Caco-2 (cell line): ENCODE measurements around the gene GABRP. TPM values are rescaled to one million over a fixed set of nuclear protein-coding genes. Genes with fewer than 3 reads are reported as not detected.
A peak's percentile ranks its signal among the peaks of the same experiment; 100 is the strongest.

ENCODE experiments used
- BruUV-seq: library from RNA; stranded (reverse); fragments of 400-500 nt; replicated peaks from 2 replicates; lab custom pipeline; 2021; lab: Mats Ljungman, UMichigan
- CTCF ChIA-PET: fragments of 300-600 bp; sonication (Branson Sonifier 250); formaldehyde crosslinking; loops from one replicate; lab custom pipeline; 2022; ENCODE audit warnings: antibody characterized with exemption; lab: Charles Lee
- POLR2A ChIA-PET: fragments of 300-600 bp; sonication (Branson Sonifier 250); formaldehyde crosslinking; loops from one replicate; lab custom pipeline; 2022; ENCODE audit warnings: antibody characterized with exemption; lab: Charles Lee
- DNase-seq, 2 experiments: peaks; one replicate each; pipeline versions ENCODE4 v3.0.0 to v3.0.0-alpha.2; 2020 to 2022
- H3K27me3 ChIP-seq: replicated peaks from 2 replicates; pipeline ENCODE4 v1.6.0; 2011; ENCODE audit warnings: low read length; ENCODE audit not compliant: control insufficient read depth, insufficient read depth
- H3K36me3 ChIP-seq: 2 replicates; pipeline ENCODE4 v1.5.1; 2011; ENCODE audit warnings: low read length; ENCODE audit not compliant: control insufficient read depth, insufficient read depth
- H3K4me1 ChIP-seq: fragments of 250-450 bp; sonication (Bioruptor Pico); 2 replicates; pipeline ENCODE4 v1.5.1; 2020; ENCODE audit warnings: mild to moderate bottlenecking
- H3K4me3 ChIP-seq: 2 replicates; pipeline ENCODE4 v1.5.1; 2011; ENCODE audit warnings: low read depth, mild to moderate bottlenecking, control low read depth, low read length
- H3K9me3 ChIP-seq: fragments of 250-450 bp; sonication (Bioruptor Pico); 2 replicates; pipeline ENCODE4 v1.5.1; 2020; ENCODE audit warnings: mild to moderate bottlenecking, moderate library complexity
- H3K27ac Mint-ChIP-seq: one replicate; pipeline ENCODE4 v1.8.0; 2022; ENCODE audit warnings: mixed read lengths; ENCODE audit not compliant: unreplicated experiment
- H3K27me3 Mint-ChIP-seq: one replicate; pipeline ENCODE4 v1.8.0; 2022; ENCODE audit warnings: mixed read lengths; ENCODE audit not compliant: insufficient read depth, unreplicated experiment
- H3K36me3 Mint-ChIP-seq: one replicate; pipeline ENCODE4 v1.8.0; 2022; ENCODE audit warnings: mild to moderate bottlenecking, mixed read lengths; ENCODE audit not compliant: insufficient read depth, unreplicated experiment
- H3K4me1 Mint-ChIP-seq: one replicate; pipeline ENCODE4 v1.8.0; 2022; ENCODE audit warnings: low read depth, mixed read lengths; ENCODE audit not compliant: unreplicated experiment
- H3K4me3 Mint-ChIP-seq: one replicate; pipeline ENCODE4 v1.8.0; 2022; ENCODE audit warnings: mild to moderate bottlenecking, moderate library complexity, mixed read lengths; ENCODE audit not compliant: unreplicated experiment
- H3K9me3 Mint-ChIP-seq: one replicate; pipeline ENCODE4 v1.8.0; 2022; ENCODE audit warnings: mixed read lengths; ENCODE audit not compliant: unreplicated experiment
- CTCF ChIP-seq, 2 experiments: fragments of 200-600 bp in 1 of 2; IDR thresholded peaks; 1 replicate in 1 of 2; 2 replicates in 1 of 2; pipeline versions ENCODE4 v1.5.1 to v1.8.0; 2011 to 2022; ENCODE audit warnings: antibody characterized with exemption in 1 of 2, control low read depth in 1 of 2, inconsistent platforms in 1 of 2, low read depth in 1 of 2, low read length in 1 of 2, mild to moderate bottlenecking in 1 of 2, moderate library complexity in 1 of 2; ENCODE audit not compliant: insufficient read depth in 1 of 2, severe bottlenecking in 1 of 2, unreplicated experiment in 1 of 2
- intact Hi-C: fragments of 100-400 bp; cut with micrococcal nuclease; formaldehyde crosslinking; loops from one replicate; pipeline ENCODE4 v1.10.0; 2022; ENCODE audit not compliant: unreplicated experiment
- total RNA-seq: library from RNA; stranded (reverse); gene quantifications from 2 replicates; pipeline ENCODE4 v1.2.3, GENCODE V29; 2022

Gene GABRP
- total RNA-seq, 1 experiment from 2014 or later, result 4.8 TPM

- intact Hi-C loops, result no loop called here
- H3K4me1 Mint-ChIP-seq, result no peaks in the 10 kb centered on the region
- no peak overlapping the region for H3K4me3 Mint-ChIP-seq
- Histone ChIP-seq H3K36me3 (no peaks in the 10 kb centered on the region), H3K9me3 (no peaks in the 10 kb centered on the region), H3K4me1 (no peaks in the 10 kb centered on the region), H3K4me3 (no peak overlapping the region), H3K27me3 (no peaks in the 10 kb centered on the region)
- H3K27me3 Mint-ChIP-seq, result no peaks in the 10 kb centered on the region
- peaks cover 13% of the 10 kb centered on the region for H3K9me3 Mint-ChIP-seq
- ChIA-PET CTCF (no interaction called here), POLR2A (no interaction called here)
- no peak for DNase-seq
- no TSS peak for BruUV-seq
- no peaks in the 10 kb centered on the region for H3K36me3 Mint-ChIP-seq
- no peak overlapping the region for H3K27ac Mint-ChIP-seq
- no peak for TF ChIP-seq CTCF (IDR thresholded peaks at IDR 0.05; ENCODE audit: insufficient read depth in 1 of 2, low read depth in 1 of 2, low read length in 1 of 2, severe bottlenecking in 1 of 2, unreplicated experiment in 1 of 2)
These were observed 71.0 kb downstream of the GABRP start for GRCh38 chr5:170854566-170854965.

- CTCF ChIA-PET, result no interaction called here
- no TSS peak for BruUV-seq
- DNase-seq, result no peak
- H3K27me3 Mint-ChIP-seq, result no peaks in the 10 kb centered on the region
- POLR2A ChIA-PET, result no interaction called here
- no peak overlapping the region for H3K27ac Mint-ChIP-seq
- no peak for TF ChIP-seq CTCF (IDR thresholded peaks at IDR 0.05; ENCODE audit: insufficient read depth in 1 of 2, low read depth in 1 of 2, low read length in 1 of 2, severe bottlenecking in 1 of 2, unreplicated experiment in 1 of 2)
- Histone ChIP-seq H3K4me1 (no peaks in the 10 kb centered on the region), H3K4me3 (no peak overlapping the region), H3K27me3 (no peaks in the 10 kb centered on the region), H3K36me3 (no peaks in the 10 kb centered on the region), H3K9me3 (peaks cover 12% of the 10 kb centered on the region)
- intact Hi-C loops, result no loop called here
- no peak overlapping the region for H3K4me3 Mint-ChIP-seq
- peaks cover 14% of the 10 kb centered on the region for H3K36me3 Mint-ChIP-seq
- no peaks in the 10 kb centered on the region for H3K4me1 Mint-ChIP-seq
- H3K9me3 Mint-ChIP-seq, result peaks cover 31% of the 10 kb centered on the region
These were observed 73.5 kb downstream of the GABRP start for GRCh38 chr5:170857066-170857465.

- no TSS peak for BruUV-seq
- peaks cover 19% of the 10 kb centered on the region for H3K4me1 Mint-ChIP-seq
- intact Hi-C loops, result no loop called here
- POLR2A ChIA-PET, result no interaction called here
- H3K4me3 Mint-ChIP-seq, result peak overlapping the region; percentile 61
- DNase-seq, result no peak
- no peaks in the 10 kb centered on the region for H3K36me3 ChIP-seq
- no peak for TF ChIP-seq CTCF (IDR thresholded peaks at IDR 0.05; ENCODE audit: insufficient read depth in 1 of 2, low read depth in 1 of 2, low read length in 1 of 2, severe bottlenecking in 1 of 2, unreplicated experiment in 1 of 2)
- H3K9me3 Mint-ChIP-seq, result peaks cover 31% of the 10 kb centered on the region
- H3K4me1 ChIP-seq, result peaks cover 23% of the 10 kb centered on the region
- CTCF ChIA-PET, result no interaction called here
- peaks cover 14% of the 10 kb centered on the region for H3K36me3 Mint-ChIP-seq
- peak overlapping the region; percentile 61 for H3K27ac Mint-ChIP-seq
- H3K4me3 ChIP-seq, result no peak overlapping the region
- H3K27me3 ChIP-seq, result no peaks in the 10 kb centered on the region
- H3K9me3 ChIP-seq, result peaks cover 12% of the 10 kb centered on the region
- no peaks in the 10 kb centered on the region for H3K27me3 Mint-ChIP-seq
These were observed 76.9 kb downstream of the GABRP start for GRCh38 chr5:170860415-170860814.
